Psoas muscle (tissue), 8 donors: ENCODE measurements around the gene TMEM141. TPM values are rescaled to one million over a fixed set of nuclear protein-coding genes. Genes with fewer than 3 reads are reported as not detected.

ENCODE experiments used
- ATAC-seq, 4 donors: fragments of 200-7000 bp; cut with Tn5 transposase; one replicate each; pipeline ENCODE4 v1.9.1; 2020; ENCODE audit warnings: moderate library complexity in 3 of 4, mild to moderate bottlenecking in 2 of 4
- DNase-seq, 2 donors: peaks; one replicate each; pipeline ENCODE4 v3.0.0-alpha.2; 2020
- H3K27ac ChIP-seq: fragments of 200-600 bp; one replicate; pipeline ENCODE4 v1.8.0; 2022
- H3K27me3 ChIP-seq, 3 donors: fragments of 200-600 bp in 1 of 3; one replicate each; pipeline versions ENCODE4 v1.6.1 to v1.8.0; 2013 to 2022; ENCODE audit warnings: low read length in 2 of 3, mild to moderate bottlenecking in 2 of 3, moderate library complexity in 1 of 3; ENCODE audit not compliant: insufficient read depth in 3 of 3
- H3K36me3 ChIP-seq, 2 donors: fragments of 200-600 bp in 1 of 2; one replicate each; pipeline versions ENCODE4 v1.6.1 to v1.8.0; 2013 to 2022; ENCODE audit warnings: low read depth in 1 of 2, mild to moderate bottlenecking in 1 of 2, moderate library complexity in 1 of 2; ENCODE audit not compliant: insufficient read depth in 1 of 2
- H3K4me1 ChIP-seq: fragments of 200-600 bp; one replicate; pipeline ENCODE4 v1.8.0; 2022
- H3K4me3 ChIP-seq: fragments of 200-600 bp; one replicate; pipeline ENCODE4 v1.8.0; 2022; ENCODE audit warnings: mild to moderate bottlenecking
- H3K9me3 ChIP-seq: fragments of 200-600 bp; one replicate; pipeline ENCODE4 v1.8.0; 2022
- WGBS, 3 donors: extraction: QIAGEN DNeasy Blood & Tissue Kit; methylation state at CpG; one replicate each; pipeline versions ENCODE4 v1.1.6 to v1.1.7; 2013; 5-methylcytosine and 5-hydroxymethylcytosine counted together
- intact Hi-C, 2 donors: fragments of 100-400 bp; cut with DNase I; formaldehyde crosslinking; loops; one replicate each; pipeline versions ENCODE4 v1.11.0 to v1.14.2; 2022
- polyA plus RNA-seq, 3 donors: library from polyadenylated mRNA; stranded (reverse); fragments of 200-250 nt; gene quantifications; one replicate each; pipeline ENCODE4 v1.2.3, GENCODE V29; 2013
- total RNA-seq, 4 donors: library from RNA; stranded (reverse); fragmentation: NEBNext Ultra II Directional in 2 of 4; extraction: Animal tissue kit (Norgen Biotek cat#: 25700) in 2 of 4; gene quantifications; one replicate each; pipeline versions ENCODE4 v1.2.1 to v1.2.4, GENCODE V29; 2021 to 2023
- TF ChIP-seq, protein P1 (sequence below): fragments of 200-600 bp; IDR thresholded peaks from one replicate; pipeline ENCODE4 v1.8.0; 2022; ENCODE audit warnings: antibody characterized with exemption
- donor health status: healthy with polysubstance abuse.
- donor health status: DM: no; HTN: no; CAD: no; lungs with moderate emphysema.
- donor health status: Bipolar disorder and iron deficiency.
- donor health status: healthy.
- donor health status: DM: yes; HTN: yes; CAD: no.
- donor health status: DM: no; HTN: no; CAD: no.
- donor health status: DM: no; HTN: no; CAD: no.
- donor health status: DM: yes; HTN: yes; CAD: no.

Gene TMEM141
- total and polyA plus RNA-seq, 7 donors, result 32.0 to 89.1 (median 49.1) TPM

- Histone ChIP-seq H3K27me3 (no peaks in the 10 kb centered on the region), H3K4me3 (no peak overlapping the region), H3K36me3 (peaks cover 0 to 91% of the 10 kb centered on the region in 2 donors), H3K9me3 (no peaks in the 10 kb centered on the region), H3K27ac (no peak overlapping the region), H3K4me1 (no peaks in the 10 kb centered on the region)
- ATAC-seq, result no peak
- intact Hi-C loops, result no loop called here
- WGBS, 3 donors, result 92 to 94% (median 93%) methylated on average over 13 to 14 of the region's 14 CpGs
- no peak for DNase-seq
- TF ChIP-seq, protein P1, sequence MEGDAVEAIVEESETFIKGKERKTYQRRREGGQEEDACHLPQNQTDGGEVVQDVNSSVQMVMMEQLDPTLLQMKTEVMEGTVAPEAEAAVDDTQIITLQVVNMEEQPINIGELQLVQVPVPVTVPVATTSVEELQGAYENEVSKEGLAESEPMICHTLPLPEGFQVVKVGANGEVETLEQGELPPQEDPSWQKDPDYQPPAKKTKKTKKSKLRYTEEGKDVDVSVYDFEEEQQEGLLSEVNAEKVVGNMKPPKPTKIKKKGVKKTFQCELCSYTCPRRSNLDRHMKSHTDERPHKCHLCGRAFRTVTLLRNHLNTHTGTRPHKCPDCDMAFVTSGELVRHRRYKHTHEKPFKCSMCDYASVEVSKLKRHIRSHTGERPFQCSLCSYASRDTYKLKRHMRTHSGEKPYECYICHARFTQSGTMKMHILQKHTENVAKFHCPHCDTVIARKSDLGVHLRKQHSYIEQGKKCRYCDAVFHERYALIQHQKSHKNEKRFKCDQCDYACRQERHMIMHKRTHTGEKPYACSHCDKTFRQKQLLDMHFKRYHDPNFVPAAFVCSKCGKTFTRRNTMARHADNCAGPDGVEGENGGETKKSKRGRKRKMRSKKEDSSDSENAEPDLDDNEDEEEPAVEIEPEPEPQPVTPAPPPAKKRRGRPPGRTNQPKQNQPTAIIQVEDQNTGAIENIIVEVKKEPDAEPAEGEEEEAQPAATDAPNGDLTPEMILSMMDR, result no peak
These were observed 36.8 kb downstream of the TMEM141 start for GRCh38 chr9:136827794-136828473.

DNA sequence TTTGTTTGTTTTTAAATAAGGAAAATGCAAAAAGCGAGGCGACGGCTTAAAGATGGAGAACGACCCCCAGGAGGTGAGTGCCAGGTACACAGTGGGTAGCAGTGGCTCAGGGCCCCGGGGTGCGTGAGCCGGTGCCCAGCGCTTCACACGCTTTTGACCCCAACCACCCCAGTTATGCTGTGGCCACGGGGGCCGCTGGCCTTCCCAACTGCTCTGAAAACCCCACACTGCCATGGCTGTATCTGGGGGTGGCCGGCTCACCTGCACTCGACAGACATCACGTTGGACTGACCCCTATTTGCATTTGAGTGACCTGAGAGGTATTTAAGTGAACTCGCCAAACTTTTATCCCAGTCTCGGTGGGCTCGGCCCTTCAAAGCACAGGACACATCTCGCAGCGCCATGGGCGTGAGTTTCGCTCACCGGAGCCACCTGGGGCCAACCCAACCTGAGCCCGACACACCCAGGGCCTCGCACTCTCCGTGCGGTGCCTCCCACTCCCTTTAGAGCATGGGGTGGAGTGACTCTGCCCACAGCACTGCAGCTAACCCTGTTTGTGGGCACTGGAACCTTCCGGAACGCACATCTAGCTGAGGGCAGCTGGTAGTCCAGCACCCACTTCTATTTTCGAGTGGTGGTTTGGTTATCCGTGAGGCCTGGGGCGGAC, 37.5 kb downstream of the TMEM141 start:
- Histone ChIP-seq H3K36me3 (peaks cover 0 to 87% of the 10 kb centered on the region in 2 donors), H3K4me1 (no peaks in the 10 kb centered on the region), H3K9me3 (no peaks in the 10 kb centered on the region), H3K4me3 (no peak overlapping the region), H3K27ac (no peak overlapping the region), H3K27me3 (no peaks in the 10 kb centered on the region)
- intact Hi-C loops, result no loop called here
- TF ChIP-seq, protein P1, result no peak
- ATAC-seq (no peak), DNase-seq (no peak)
- WGBS, 3 donors, result 94 to 95% (median 94%) methylated on average over 30 to 31 of the region's 31 CpGs

GRCh38 chr9:136829412-136829811, 38.3 kb downstream of the TMEM141 start:
- Histone ChIP-seq H3K4me3 (no peak overlapping the region), H3K4me1 (no peaks in the 10 kb centered on the region), H3K36me3 (peaks cover 0 to 87% of the 10 kb centered on the region in 2 donors), H3K27me3 (no peaks in the 10 kb centered on the region), H3K27ac (no peak overlapping the region), H3K9me3 (no peaks in the 10 kb centered on the region)
- 87 to 91% (median 90%) methylated on average over 14 of the region's 14 CpGs for WGBS, 3 donors
- TF ChIP-seq, protein P1, result no peak
- DNase-seq (no peak), ATAC-seq (no peak)
- intact Hi-C loops, result no loop called here

GRCh38 chr9:136829981-136830885, 39.1 kb downstream of the TMEM141 start:
- H3K4me1 ChIP-seq, result no peaks in the 10 kb centered on the region
- intact Hi-C loops, result no loop called here
- H3K9me3 ChIP-seq, result no peaks in the 10 kb centered on the region
- TF ChIP-seq, protein P1, result no peak
- ATAC-seq (peak in 1 of 4 donors; percentile 9), DNase-seq (no peak)
- H3K27ac ChIP-seq, result no peak overlapping the region
- WGBS, 3 donors, result 89 to 93% (median 92%) methylated on average over 41 of the region's 41 CpGs
- H3K36me3 ChIP-seq, result peaks cover 0 to 81% of the 10 kb centered on the region in 2 donors
- H3K27me3 ChIP-seq, result no peaks in the 10 kb centered on the region
- H3K4me3 ChIP-seq, result no peak overlapping the region
